HG02981 (cell line): ENCODE data around the gene SMAP2.

ENCODE experiments used
- ATAC-seq: cut with Tn5 transposase; IDR thresholded peaks from one replicate; pipeline ENCODE4 v1.9.1; 2021; ENCODE audit warnings: mild to moderate bottlenecking, moderate library complexity; ENCODE audit not compliant: unreplicated experiment

The SMAP2 gene

GRCh38 chr1:40462956-40463590 lies 89.5 kb downstream of the SMAP2 start:
- no peak for ATAC-seq

GRCh38 chr1:40469327-40469726 lies 95.8 kb downstream of the SMAP2 start:
- ATAC-seq, result no peak
